HG03575 (cell line): ENCODE measurements around the gene JAZF1.

ENCODE experiments used
- ATAC-seq: cut with Tn5 transposase; IDR thresholded peaks from one replicate; pipeline ENCODE4 v1.9.1; 2021; ENCODE audit not compliant: unreplicated experiment, insufficient number of reproducible peaks, low FRiP score; ENCODE audit errors: extremely low read depth

Gene JAZF1

DNA sequence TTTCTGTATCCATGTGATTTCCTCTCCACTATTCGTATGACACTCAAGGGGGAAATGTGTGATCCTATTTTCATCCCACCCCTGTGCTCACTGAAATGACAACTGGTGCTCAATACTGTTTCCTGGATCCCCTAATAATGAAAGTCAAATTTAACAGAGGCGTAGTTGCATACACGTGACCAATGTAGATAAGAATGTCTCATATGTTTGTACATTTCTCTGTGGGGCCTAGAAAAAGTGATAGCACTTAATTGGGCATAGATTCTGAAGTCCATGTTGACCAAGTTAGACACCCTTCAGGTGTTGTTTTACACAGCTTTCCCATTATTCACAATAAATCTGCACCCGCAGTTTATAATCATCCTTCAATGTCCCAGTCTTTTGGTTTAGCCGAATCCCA, 59.1 kb downstream of the JAZF1 start:
- ATAC-seq, result no peak

DNA sequence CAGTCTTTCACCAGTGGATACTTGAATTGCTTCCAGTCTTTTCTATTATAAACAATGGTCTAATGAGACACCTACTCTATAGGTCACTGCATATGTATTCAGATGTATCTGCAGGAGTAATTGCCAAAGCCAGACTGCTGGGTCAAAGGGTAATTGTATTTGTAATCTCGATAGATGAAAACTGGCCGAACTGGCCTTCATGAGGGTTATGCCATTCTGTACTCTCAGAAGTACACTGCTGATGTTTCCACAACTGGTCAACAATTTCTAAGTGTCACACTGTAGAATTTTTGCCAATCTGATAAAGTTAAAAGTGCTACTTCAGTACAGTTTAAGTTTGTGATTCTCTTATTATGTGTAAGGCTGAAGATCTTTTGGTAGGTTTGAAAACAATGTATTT, 64.6 kb downstream of the JAZF1 start:
- no peak for ATAC-seq

DNA sequence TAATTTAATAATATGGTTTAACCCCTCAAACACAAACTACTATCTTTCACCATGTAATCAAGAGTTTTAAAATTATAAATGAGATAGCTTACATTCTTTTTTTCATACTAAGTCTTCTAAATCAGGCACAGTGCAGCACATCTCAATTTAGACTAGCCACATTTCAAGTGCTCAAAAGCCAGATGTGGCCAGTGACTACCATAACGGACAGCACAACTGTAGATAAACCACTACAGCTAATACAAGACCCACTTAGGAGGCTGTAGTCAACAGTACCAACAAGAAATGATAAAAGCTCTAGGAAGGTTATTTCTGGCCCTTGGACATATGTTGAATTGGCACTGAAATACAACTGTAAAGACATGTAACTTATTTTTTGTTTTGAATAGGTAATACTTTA, 65.3 kb downstream of the JAZF1 start:
- ATAC-seq, result no peak

DNA sequence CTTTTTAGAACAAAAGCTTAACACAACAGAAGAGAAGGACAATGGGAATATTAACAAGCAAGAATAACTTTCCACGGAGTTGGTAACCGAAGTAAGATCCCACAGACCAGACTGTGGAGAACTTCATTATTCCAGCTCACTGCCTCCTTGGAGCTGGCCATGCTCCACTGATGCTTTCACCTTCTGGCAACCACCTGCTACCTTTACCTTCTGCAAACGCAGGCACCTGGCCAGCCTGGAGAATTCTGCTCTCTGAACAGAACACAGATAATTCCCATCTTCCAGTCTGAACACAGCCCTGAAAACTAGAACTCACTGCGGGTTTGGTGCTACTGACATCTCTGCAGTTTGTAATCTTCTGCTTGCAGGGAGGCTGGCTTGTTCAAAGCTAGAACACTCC, 66.5 kb downstream of the JAZF1 start:
- no peak for ATAC-seq

DNA sequence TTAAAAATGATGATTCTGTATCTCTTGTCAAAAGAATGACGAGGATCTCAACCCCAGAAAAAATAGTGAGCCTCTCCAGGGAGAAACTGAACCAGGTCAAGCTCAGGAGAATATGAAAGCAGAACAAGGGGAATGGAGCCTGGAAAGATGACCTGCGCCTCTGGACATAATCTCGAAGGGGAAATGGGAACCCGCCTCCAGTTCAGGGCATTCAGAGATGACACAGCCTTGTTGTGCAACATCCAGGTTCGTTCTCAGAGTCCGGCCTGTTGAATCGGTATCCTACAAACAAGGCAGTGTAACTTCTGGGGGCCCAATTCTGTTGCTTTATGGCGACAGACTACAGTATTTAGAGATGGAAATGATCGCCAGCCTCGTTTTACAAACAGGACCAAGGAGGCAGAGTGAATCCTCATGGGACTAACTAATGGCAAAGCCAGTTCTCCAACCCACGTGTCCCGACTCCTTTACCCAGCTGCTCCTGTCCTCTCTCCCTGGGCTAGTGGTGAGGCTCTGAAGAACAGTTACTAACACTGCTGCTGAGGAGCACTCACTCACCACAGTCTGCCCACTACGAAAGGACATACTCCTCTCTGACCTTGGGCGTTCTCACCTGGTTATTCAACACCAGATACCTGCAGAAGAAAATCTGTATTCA, 67.6 kb downstream of the JAZF1 start:
- no peak for ATAC-seq

DNA sequence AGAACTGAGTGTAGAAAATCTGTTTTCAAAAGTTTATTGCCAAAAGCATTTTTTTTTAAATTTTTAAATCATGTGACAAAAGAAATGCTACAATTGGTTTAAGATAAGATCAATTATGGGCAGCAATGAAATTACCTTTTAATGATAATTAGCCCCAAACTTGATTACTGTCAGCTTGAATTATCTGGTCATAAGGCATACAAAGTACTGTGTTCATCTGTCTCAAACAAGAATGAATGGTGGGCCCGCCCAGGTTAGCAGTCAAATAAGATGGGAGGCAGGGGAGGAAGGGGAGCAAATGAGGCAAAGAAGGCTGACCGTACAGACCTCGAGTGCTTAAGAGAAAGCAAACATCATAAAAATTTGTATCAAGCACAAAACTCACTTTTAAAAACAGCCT, 68.1 kb downstream of the JAZF1 start:
- no peak for ATAC-seq

DNA sequence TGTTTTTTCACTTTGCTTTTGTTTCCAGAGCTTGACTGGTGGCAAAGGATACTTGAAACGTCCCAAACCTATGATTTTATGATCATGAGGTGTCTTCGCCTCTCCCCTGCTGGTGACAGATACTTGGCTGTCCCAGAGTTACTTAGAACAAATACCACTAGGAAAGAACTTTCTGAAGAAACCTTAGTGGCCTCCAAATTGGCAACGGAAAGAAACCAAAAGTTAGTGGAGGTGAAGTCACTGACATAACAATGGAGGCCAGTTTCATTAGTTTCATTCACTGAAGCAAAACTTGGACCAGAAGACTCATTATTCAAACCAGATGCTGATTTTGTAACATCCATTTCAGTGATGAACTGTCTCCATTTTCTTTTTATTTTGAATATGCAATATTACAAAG, 68.6 kb downstream of the JAZF1 start:
- ATAC-seq, result no peak

DNA sequence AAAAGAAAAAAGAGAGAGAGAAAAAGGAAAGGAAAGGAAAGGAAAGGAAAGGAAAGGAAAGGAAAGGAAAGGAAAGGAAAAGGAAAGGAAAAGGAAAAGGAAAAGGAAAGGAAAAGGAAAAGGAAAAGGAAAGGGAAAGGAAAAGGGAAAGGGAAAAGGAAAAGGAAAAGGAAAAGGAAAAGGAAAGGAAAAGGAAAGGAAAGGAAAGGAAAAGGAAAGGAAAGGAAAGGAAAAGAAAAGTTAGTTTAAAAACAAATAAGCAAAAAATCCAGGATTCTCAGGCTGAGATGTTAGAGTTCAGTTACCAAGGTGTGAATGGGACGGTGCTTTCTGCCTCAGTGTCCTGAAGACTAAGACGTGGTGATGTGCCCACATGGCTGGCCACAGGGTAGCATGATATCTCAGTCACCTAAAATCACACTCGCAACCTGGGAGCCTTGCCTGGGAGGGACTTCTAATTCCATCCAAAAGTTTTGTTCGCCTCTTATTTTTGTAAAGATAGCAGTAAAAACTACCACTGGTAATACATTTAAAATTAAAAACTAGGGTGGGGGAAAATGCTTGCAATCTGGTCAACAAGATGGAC, 70.1 kb downstream of the JAZF1 start:
- ATAC-seq, result no peak

DNA sequence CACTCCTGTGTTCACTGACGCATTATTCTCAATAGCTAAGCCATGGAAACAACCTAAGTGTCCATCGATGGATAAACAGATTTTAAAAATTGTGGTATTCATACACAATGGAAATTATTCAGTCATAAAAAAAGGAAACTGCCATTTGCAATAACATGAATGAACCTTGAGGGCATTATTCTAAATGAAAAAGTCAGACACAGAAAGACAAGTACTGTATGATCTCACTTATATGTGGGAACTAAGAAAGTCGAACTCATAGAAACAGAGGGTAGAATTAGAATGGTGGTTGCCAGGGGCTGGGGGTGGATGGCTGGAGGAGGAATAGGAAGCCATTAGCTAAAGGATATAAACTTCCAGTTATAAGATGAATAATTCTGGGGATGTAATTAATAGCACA, 71.8 kb downstream of the JAZF1 start:
- ATAC-seq, result no peak

DNA sequence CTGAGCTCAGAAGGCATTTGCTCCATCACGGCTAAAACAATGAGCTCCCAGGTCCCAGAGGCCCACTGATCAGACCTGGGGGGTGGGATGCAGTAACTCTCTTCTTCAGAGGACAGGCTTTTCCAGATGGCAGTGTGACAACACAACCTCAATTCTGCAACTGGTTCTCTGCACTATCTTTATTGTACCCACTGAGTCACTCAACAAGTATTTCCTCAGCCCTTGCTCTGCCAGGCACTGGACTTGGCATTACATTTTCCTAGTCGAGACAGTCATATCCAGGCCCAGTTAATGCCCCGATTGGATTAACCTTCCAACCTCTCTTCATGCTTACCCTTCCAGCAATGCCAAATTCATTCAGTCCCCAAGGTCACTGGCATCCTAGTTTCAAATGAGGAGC, 72.6 kb downstream of the JAZF1 start:
- ATAC-seq, result no peak

DNA sequence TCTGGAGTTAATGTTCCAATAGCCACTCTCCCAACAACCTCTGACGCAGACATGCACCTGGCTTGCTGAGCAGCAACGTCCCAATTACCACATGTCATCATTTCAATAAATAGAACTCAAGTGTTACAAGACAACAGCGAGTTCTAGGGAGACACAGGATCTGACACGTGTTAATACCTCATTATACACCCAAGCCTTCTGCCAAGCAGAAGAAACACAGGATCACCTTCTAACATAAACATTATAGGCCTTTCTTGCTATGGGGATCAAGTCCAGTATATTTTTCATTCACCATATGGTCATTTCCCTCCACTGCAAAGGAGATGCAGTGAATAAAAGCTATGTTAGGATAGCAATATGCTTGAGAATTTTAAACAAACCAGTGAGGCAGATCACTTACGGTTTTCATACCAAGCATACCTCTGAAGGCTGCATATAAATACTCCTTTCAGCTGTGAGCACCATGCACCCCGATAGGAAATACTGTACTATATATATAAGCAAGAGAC, 74.2 kb downstream of the JAZF1 start:
- no peak for ATAC-seq

DNA sequence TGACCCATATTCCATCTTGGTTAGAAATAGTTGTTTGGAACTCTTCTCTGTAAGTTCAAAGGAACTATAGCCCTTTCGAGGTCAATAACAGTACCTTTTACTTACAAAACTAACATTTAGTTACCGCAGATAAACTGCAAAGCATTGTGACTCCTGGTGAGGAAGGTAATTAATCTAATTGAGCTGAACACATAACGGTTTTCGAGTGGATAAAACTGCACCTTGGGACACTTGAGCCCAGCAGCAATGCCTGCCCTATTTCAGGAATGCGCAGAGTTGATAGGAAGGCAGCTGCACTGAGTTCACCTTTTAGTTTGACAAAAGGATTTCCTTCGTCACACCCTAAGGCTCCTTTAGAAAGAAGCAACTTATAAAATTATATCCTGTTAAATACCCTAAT, 75.4 kb downstream of the JAZF1 start:
- ATAC-seq, result no peak

DNA sequence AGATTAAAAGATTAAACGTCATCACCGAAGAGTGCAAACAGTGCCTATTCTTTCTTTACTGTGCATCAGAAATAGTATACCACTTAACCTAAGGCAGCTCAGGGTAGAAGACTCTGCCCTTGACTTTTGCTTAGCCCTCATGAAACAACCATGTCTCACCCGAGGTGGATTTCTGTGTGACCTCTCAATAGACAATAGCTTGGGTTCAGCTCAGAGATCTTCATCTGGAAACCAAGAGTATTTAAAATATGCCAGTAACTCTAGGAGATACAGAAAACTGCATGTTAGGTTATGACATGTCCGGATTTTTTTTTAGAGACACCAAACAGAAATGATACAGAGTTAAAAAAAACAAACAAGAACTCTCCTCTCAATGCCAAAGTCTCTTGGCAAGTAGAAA, 75.8 kb downstream of the JAZF1 start:
- no peak for ATAC-seq

DNA sequence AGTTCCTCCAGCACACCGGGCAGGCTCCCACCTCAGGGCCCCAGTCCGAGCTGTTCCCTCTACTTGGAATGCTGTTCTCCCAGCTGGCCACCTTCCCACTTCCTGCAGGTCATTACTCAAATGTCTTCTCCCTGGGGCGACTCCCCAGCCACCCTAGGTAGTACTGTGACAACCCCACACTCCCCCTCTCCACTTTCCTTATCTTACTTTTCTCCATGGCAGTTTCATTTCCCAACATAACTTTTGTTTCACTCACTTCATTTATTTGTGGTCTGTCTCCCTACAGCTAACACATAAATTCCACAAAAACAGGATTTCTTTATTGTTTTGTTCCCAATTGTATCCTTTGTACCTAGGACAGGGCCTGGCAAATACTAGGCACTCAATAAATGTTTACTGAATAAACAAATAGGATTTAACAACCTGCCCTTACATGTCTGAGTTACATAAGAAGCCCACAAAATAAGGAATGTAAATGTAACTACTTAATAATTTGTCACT, 76.5 kb downstream of the JAZF1 start:
- no peak for ATAC-seq

DNA sequence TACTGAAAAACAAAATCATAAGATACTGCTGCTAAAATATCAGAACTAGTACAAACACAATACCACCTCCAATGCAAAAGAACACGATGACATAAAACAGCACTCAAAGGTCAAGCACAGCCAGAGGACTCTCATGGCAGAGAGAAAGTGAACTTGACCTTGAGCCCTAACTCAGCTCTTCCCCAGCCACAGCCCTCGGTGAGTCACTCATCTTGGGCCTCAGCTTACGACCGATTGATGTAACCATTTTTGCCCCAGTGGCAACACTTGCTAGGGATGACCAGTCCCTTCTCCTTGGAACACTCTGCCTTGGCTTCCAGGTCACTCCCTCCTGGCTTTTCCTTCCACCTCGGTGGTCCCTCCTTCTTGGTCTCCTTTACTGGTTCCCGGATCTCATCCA, 77.8 kb downstream of the JAZF1 start:
- no peak for ATAC-seq

DNA sequence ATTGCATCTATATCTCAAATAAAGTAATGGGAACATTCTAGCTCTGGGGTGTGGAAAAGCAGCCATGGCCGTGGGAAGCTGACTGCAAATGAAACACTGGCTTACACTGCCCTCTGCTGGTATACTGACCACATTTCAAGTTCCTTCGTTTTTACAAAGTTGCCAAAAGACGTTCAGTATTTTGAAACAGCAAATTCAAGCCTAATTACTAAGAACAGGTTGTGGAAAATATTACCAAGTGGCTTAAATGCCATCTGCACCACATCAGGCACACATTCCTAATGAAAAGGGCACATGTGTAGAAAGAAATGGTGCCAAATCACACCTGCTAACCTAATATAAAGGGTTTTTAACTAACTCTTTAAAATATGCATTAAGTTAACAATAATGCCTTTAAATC, 83.9 kb downstream of the JAZF1 start:
- no peak for ATAC-seq

DNA sequence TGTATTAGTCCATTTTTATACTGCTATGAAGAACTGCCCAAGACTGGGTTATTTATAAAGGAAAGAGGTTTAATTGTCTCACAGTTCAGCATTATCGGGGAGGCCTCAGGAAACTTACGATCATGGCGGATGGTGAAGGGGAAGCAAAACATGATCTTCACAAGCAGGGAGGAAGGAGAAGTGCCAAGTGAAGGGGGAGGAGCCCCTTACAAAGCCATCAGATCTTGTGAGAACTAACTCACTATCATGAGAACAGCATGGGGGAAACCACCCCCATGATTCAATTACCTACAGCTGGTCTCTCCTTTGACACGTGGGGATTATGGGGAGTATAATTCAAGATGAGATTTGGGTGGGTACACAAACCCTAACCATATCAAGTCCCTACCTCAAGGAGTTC, 85.4 kb downstream of the JAZF1 start:
- ATAC-seq, result no peak

DNA sequence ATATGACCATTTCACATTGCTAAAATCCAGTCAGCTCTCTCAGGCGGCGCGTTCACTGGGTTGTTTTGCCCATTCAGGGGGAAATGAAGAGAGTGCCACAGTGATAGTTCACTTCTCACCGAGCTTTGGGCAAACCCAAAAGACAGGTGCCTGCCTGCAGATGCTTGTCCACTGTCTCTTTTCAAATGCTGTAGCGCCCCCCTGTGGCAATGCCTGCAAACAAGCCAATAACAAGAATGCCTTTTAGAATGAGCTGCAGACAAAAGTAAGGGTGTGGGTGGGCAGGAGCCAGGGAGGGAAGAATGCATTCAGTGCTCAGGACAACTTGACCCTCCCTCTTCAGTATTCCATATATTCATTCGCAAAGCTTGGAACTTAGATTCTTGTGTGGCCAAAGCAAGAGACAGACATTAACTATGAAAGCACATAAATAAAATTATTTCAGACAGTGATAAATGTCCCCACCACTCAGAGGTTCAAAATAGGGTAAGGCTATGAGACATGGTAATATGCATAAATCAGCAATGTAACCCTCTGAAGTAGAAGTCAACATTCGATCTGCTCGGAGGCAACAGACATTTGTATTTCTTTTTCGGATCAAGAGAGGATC, 86.9 kb downstream of the JAZF1 start:
- ATAC-seq, result no peak

DNA sequence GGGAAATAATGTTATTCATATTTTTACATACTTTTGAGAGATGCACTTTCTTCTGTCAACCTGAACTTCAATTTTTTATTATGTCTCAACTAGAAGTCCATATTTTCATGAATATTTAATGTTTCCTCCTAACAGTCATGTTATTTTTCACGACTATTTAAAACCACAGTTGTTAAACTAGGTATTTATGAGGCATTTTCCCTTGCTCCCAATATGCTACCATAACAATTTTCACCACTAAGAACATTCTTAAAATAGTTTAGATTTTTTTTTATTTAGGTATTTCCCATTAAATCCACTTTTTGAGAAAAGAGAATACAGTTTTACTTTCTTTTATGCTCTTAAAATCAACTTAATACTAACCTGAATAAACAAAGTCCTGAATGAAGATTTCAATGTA, 89.4 kb downstream of the JAZF1 start:
- no peak for ATAC-seq

DNA sequence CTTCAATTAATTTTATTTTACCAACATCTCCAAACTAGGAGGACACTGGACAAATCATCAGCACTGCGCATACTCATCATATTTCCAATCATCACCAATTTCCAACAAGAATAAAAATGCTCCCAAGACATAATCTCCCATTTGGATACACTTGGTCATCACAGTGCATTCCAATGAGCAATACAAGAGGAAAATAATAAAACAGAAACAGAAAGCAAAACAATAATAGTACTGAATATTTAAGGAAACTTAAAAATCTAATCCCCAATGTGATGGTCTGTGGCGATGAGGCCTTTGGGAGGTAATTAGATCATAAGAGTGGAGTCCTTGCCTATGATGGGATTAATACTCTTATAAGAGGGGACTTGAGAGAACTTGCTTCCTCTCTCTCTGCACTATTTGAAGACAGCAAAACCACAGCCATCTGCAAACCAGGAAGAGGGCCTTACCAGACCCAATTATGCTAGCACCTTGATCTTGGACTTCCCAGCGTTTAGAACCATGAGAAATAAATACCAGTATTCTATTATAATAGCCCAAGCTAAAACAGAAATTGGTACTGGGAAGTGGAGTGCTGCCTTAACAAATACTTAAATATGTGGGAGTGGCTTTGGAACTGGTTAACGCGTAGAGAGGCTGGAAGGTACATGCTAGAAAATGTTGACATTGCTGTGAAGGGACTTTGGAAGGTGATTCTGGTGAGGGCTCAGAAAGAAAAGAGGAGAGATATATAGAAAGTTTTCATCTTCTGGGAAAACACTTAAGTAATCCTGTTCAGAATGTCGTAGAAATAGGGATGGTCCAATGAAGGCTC, 91.5 kb downstream of the JAZF1 start:
- no peak for ATAC-seq
